NT2/D1 (cell line): Measurements from ENCODE around the gene IL1RAP.

Experiments
- DNase-seq: peaks from one replicate; pipeline ENCODE4 v3.0.0-alpha.2; 2011; ENCODE audit warnings: low read depth, low spot score
- H3K27me3 ChIP-seq: 2 replicates; pipeline ENCODE4 v1.6.0; 2011; ENCODE audit warnings: mild to moderate bottlenecking; ENCODE audit not compliant: insufficient read length, insufficient read depth
- H3K36me3 ChIP-seq: 2 replicates; pipeline ENCODE4 v1.6.1; 2011; ENCODE audit warnings: mild to moderate bottlenecking, low read length, mixed read lengths; ENCODE audit not compliant: insufficient read depth, insufficient read length
- H3K4me1 ChIP-seq: 2 replicates; pipeline ENCODE4 v1.5.1; 2011; ENCODE audit not compliant: insufficient read depth, insufficient read length
- H3K4me3 ChIP-seq: 2 replicates; pipeline ENCODE4 v1.5.1; 2011; ENCODE audit warnings: low read depth; ENCODE audit not compliant: insufficient read length
- H3K9ac ChIP-seq: 2 replicates; pipeline ENCODE4 v1.6.0; 2011; ENCODE audit warnings: low read depth; ENCODE audit not compliant: insufficient read length
- H3K9me3 ChIP-seq: 2 replicates; pipeline ENCODE4 v1.5.1; 2011; ENCODE audit warnings: mild to moderate bottlenecking, low read length; ENCODE audit not compliant: insufficient read depth
- SUZ12 ChIP-seq: IDR thresholded peaks from 2 replicates; pipeline ENCODE4 v1.6.1; 2011; ENCODE audit not compliant: insufficient read length, insufficient read depth; ENCODE audit errors: extremely low read depth
- YY1 ChIP-seq: IDR thresholded peaks from 2 replicates; pipeline ENCODE4 v1.6.1; 2011; ENCODE audit not compliant: insufficient read length, insufficient read depth
- ZNF274 ChIP-seq: IDR thresholded peaks from 2 replicates; pipeline ENCODE4 v1.6.1; 2011; ENCODE audit warnings: mild to moderate bottlenecking, low read depth, low read length

Gene IL1RAP

GRCh38 chr3:190695994-190696393 lies 182.1 kb downstream of the IL1RAP start:
- Histone ChIP-seq H3K36me3 (no peaks in the 10 kb centered on the region), H3K9ac (no peak overlapping the region), H3K27me3 (no peaks in the 10 kb centered on the region), H3K4me3 (no peak overlapping the region), H3K9me3 (no peaks in the 10 kb centered on the region), H3K4me1 (no peaks in the 10 kb centered on the region)
- no peak for TF ChIP-seq SUZ12
- no peak for TF ChIP-seq YY1
- TF ChIP-seq ZNF274, result no peak
- DNase-seq, result no peak

DNA sequence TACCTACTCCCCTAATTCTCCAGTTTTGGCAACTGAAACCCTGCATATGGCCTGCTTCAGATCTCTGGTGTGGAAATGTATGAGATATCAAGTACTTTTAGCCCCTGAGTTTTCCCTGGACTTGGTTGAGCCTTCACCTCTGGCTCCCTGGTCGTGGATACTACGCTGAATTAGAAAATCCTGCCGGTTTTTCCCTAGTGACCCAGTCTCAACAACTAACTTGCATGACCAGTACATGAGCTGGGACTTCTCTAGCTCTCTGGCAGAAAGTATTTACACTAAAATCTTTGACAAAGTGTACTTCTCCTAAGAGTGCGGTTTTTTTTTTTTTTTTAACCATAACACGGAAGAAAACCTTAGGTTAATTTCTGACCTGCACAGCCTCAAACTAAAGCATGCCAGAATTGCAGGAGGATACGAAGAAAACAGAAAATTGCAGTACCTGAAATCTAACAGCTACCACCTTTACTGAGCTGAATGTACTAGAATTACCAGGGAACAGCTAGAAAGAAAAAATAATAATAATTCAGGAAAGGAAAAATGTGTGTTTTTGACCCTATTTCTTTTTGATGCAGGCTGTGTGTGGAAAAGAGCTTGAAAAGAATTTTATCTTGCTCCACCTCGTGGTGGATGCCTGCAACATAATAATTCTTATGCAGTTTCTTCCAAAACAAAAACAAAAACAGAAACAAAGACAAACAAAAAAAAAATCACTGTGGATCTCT lies 183.1 kb downstream of the IL1RAP start:
- Histone ChIP-seq H3K9ac (no peak overlapping the region), H3K4me1 (no peaks in the 10 kb centered on the region), H3K36me3 (no peaks in the 10 kb centered on the region), H3K9me3 (no peaks in the 10 kb centered on the region), H3K27me3 (no peaks in the 10 kb centered on the region), H3K4me3 (no peak overlapping the region)
- DNase-seq, result peak; percentile 9
- TF ChIP-seq YY1 (no peak), ZNF274 (no peak), SUZ12 (no peak)

DNA sequence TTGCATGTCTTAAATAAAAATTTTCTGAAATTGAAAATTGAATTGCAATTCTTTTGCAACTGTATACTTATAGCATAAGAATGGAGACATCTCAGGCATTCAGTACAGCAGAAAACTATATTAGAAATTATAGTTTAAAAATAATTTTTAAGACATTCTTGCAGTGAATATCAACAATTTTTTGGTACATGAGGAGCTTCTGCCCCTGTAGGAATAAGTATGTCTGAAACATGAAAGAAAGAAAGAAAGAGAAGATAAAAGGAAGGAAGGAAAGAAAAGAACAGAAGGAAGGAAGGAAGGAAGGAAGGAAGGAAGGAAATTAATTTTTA lies 183.6 kb downstream of the IL1RAP start:
- Histone ChIP-seq H3K9me3 (no peaks in the 10 kb centered on the region), H3K36me3 (no peaks in the 10 kb centered on the region), H3K27me3 (no peaks in the 10 kb centered on the region), H3K4me1 (no peaks in the 10 kb centered on the region), H3K4me3 (no peak overlapping the region), H3K9ac (no peak overlapping the region)
- no peak for TF ChIP-seq ZNF274
- no peak for TF ChIP-seq SUZ12
- TF ChIP-seq YY1, result no peak
- no peak for DNase-seq

GRCh38 chr3:190697901-190698300 lies 184.0 kb downstream of the IL1RAP start:
- Histone ChIP-seq H3K4me3 (no peak overlapping the region), H3K9me3 (no peaks in the 10 kb centered on the region), H3K27me3 (no peaks in the 10 kb centered on the region), H3K9ac (no peak overlapping the region), H3K4me1 (no peaks in the 10 kb centered on the region), H3K36me3 (no peaks in the 10 kb centered on the region)
- TF ChIP-seq YY1, result no peak
- TF ChIP-seq ZNF274, result no peak
- no peak for TF ChIP-seq SUZ12
- DNase-seq, result no peak

GRCh38 chr3:190699776-190700175 lies 185.9 kb downstream of the IL1RAP start:
- Histone ChIP-seq H3K9ac (no peak overlapping the region), H3K9me3 (no peaks in the 10 kb centered on the region), H3K4me3 (no peak overlapping the region), H3K27me3 (no peaks in the 10 kb centered on the region), H3K4me1 (no peaks in the 10 kb centered on the region), H3K36me3 (no peaks in the 10 kb centered on the region)
- TF ChIP-seq ZNF274 (no peak), YY1 (no peak), SUZ12 (no peak)
- no peak for DNase-seq

GRCh38 chr3:190701096-190701532 lies 187.2 kb downstream of the IL1RAP start:
- Histone ChIP-seq H3K36me3 (no peaks in the 10 kb centered on the region), H3K9me3 (no peaks in the 10 kb centered on the region), H3K4me3 (no peak overlapping the region), H3K27me3 (no peaks in the 10 kb centered on the region), H3K4me1 (no peaks in the 10 kb centered on the region), H3K9ac (no peak overlapping the region)
- peak; percentile 16 for DNase-seq
- TF ChIP-seq ZNF274, result no peak
- no peak for TF ChIP-seq SUZ12
- TF ChIP-seq YY1, result no peak

DNA sequence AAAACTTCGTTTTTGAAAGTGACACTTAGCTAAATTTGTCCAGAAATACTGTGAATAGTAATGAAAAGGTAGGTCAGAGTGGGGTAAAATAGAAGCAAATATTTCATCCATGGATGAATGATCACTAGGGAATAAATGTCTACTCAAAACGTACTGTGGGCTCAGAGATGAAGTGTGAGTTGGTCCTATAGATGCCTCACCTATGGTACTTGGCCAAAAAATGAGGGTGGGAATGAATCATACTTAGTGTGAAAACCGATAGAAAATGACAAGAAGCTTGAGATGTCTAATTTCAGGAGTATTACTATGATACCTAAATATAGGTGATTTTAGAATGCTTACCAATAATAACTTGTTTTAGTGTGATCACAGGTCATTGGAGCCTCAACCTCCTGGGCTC lies 192.7 kb downstream of the IL1RAP start:
- no peak for TF ChIP-seq SUZ12
- no peak for TF ChIP-seq ZNF274
- no peak for TF ChIP-seq YY1
- no peaks in the 10 kb centered on the region for H3K4me1 ChIP-seq
- H3K27me3 ChIP-seq, result no peaks in the 10 kb centered on the region
- H3K9me3 ChIP-seq, result no peaks in the 10 kb centered on the region
- no peaks in the 10 kb centered on the region for H3K36me3 ChIP-seq
- no peak for DNase-seq
- no peak overlapping the region for H3K9ac ChIP-seq
- H3K4me3 ChIP-seq, result no peak overlapping the region
